BLaER1 (cell line): ENCODE data around the gene HDAC4.

ENCODE experiments used
- H3K27ac ChIP-seq: shearing (Covaris generic); formaldehyde crosslinking; 2 replicates; pipeline ENCODE4 v1.8.1; 2022
- H3K27me3 ChIP-seq: shearing (Covaris generic); formaldehyde crosslinking; 2 replicates; pipeline ENCODE4 v1.8.1; 2022
- H3K36me3 ChIP-seq: shearing (Covaris generic); formaldehyde crosslinking; 2 replicates; pipeline ENCODE4 v1.8.1; 2022
- H3K4me1 ChIP-seq: shearing (Covaris generic); formaldehyde crosslinking; 2 replicates; pipeline ENCODE4 v1.8.1; 2022
- H3K4me2 ChIP-seq: shearing (Covaris generic); formaldehyde crosslinking; 2 replicates; pipeline ENCODE4 v1.8.1; 2022
- H3K4me3 ChIP-seq: shearing (Covaris generic); formaldehyde crosslinking; 2 replicates; pipeline ENCODE4 v1.8.1; 2022
- H3K9ac ChIP-seq: shearing (Covaris generic); formaldehyde crosslinking; 2 replicates; pipeline ENCODE4 v1.8.1; 2022
- H3K9me3 ChIP-seq: shearing (Covaris generic); formaldehyde crosslinking; 2 replicates; pipeline ENCODE4 v1.8.1; 2022
- H4K20me1 ChIP-seq: shearing (Covaris generic); formaldehyde crosslinking; 2 replicates; pipeline ENCODE4 v1.8.1; 2022
- Cebpa-rat ChIP-seq: shearing (Covaris generic); IDR thresholded peaks from 2 replicates; pipeline ENCODE4 v1.8.1; 2022

HDAC4 gene

GRCh38 chr2:239064891-239065290, 335.9 kb downstream of the HDAC4 start:
- Histone ChIP-seq H3K36me3 (peaks cover 42% of the 10 kb centered on the region), H3K27ac (no peak overlapping the region), H3K4me1 (peaks cover 68% of the 10 kb centered on the region), H3K4me3 (no peak overlapping the region), H3K4me2 (peak overlapping the region; percentile 72; the same call in 1 of the 2 replicates), H3K27me3 (no peaks in the 10 kb centered on the region), H3K9ac (no peak overlapping the region), H4K20me1 (peaks cover 34% of the 10 kb centered on the region), H3K9me3 (no peaks in the 10 kb centered on the region)
- no peak for TF ChIP-seq Cebpa-rat

GRCh38 chr2:239064253-239064652, 336.6 kb downstream of the HDAC4 start:
- Histone ChIP-seq H3K4me3 (no peak overlapping the region), H3K4me2 (no peak overlapping the region), H4K20me1 (peaks cover 34% of the 10 kb centered on the region), H3K27me3 (no peaks in the 10 kb centered on the region), H3K9ac (no peak overlapping the region), H3K9me3 (no peaks in the 10 kb centered on the region), H3K36me3 (peaks cover 42% of the 10 kb centered on the region), H3K4me1 (peaks cover 74% of the 10 kb centered on the region), H3K27ac (no peak overlapping the region)
- TF ChIP-seq Cebpa-rat: no peak

- Histone ChIP-seq H3K9me3 (peaks cover 7% of the 10 kb centered on the region), H3K4me1 (peaks cover 79% of the 10 kb centered on the region), H3K4me2 (peak overlapping the region; percentile 45), H3K27ac (no peak overlapping the region), H3K27me3 (no peaks in the 10 kb centered on the region), H3K9ac (no peak overlapping the region), H4K20me1 (peaks cover 24% of the 10 kb centered on the region), H3K4me3 (no peak overlapping the region), H3K36me3 (peaks cover 43% of the 10 kb centered on the region)
- no peak for TF ChIP-seq Cebpa-rat
Measured at GRCh38 chr2:239062743-239063142, 338.1 kb downstream of the HDAC4 start.

- Histone ChIP-seq H3K27ac (no peak overlapping the region), H3K9ac (no peak overlapping the region), H3K4me1 (peaks cover 74% of the 10 kb centered on the region), H3K4me3 (no peak overlapping the region), H4K20me1 (peaks cover 16% of the 10 kb centered on the region; the same call in 1 of the 2 replicates), H3K4me2 (peak overlapping the region; percentile 45), H3K36me3 (peaks cover 49% of the 10 kb centered on the region), H3K9me3 (peaks cover 12% of the 10 kb centered on the region), H3K27me3 (no peaks in the 10 kb centered on the region)
- no peak for TF ChIP-seq Cebpa-rat
Measured at GRCh38 chr2:239061824-239062570, 338.8 kb downstream of the HDAC4 start.

GRCh38 chr2:239061121-239061666, 339.6 kb downstream of the HDAC4 start:
- no peak overlapping the region for H3K4me3 ChIP-seq
- H3K27ac ChIP-seq: no peak overlapping the region
- no peak overlapping the region for H3K4me2 ChIP-seq
- no peaks in the 10 kb centered on the region for H3K27me3 ChIP-seq
- H3K36me3 ChIP-seq: peaks cover 57% of the 10 kb centered on the region
- H3K9ac ChIP-seq: no peak overlapping the region
- TF ChIP-seq Cebpa-rat: no peak
- peaks cover 12% of the 10 kb centered on the region; the same call in 1 of the 2 replicates for H4K20me1 ChIP-seq
- peaks cover 66% of the 10 kb centered on the region for H3K4me1 ChIP-seq
- H3K9me3 ChIP-seq: peaks cover 12% of the 10 kb centered on the region

GRCh38 chr2:239060676-239061075, 340.1 kb downstream of the HDAC4 start:
- no peak for TF ChIP-seq Cebpa-rat
- Histone ChIP-seq H3K4me2 (no peak overlapping the region), H3K9ac (no peak overlapping the region), H3K27me3 (no peaks in the 10 kb centered on the region), H3K4me3 (no peak overlapping the region), H3K27ac (no peak overlapping the region), H3K36me3 (peaks cover 62% of the 10 kb centered on the region), H4K20me1 (peaks cover 12% of the 10 kb centered on the region; the same call in 1 of the 2 replicates), H3K4me1 (peaks cover 61% of the 10 kb centered on the region), H3K9me3 (peaks cover 12% of the 10 kb centered on the region)

GRCh38 chr2:239059854-239060253, 341.0 kb downstream of the HDAC4 start:
- H3K27ac ChIP-seq: peak overlapping the region; percentile 27; the same call in 1 of the 2 replicates
- H3K36me3 ChIP-seq: peaks cover 65% of the 10 kb centered on the region
- no peak overlapping the region for H3K4me3 ChIP-seq
- H4K20me1 ChIP-seq: 0 out of 2 replicates have a peak, but pooled peaks cover 12% of the 10 kb centered on the region
- no peak overlapping the region for H3K9ac ChIP-seq
- no peaks in the 10 kb centered on the region for H3K27me3 ChIP-seq
- H3K4me1 ChIP-seq: peaks cover 54% of the 10 kb centered on the region
- TF ChIP-seq Cebpa-rat: no peak
- peak overlapping the region; percentile 64 for H3K4me2 ChIP-seq
- H3K9me3 ChIP-seq: peaks cover 12% of the 10 kb centered on the region

- Histone ChIP-seq H3K36me3 (peaks cover 65% of the 10 kb centered on the region), H3K4me3 (no peak overlapping the region), H3K9me3 (peaks cover 12% of the 10 kb centered on the region), H3K4me2 (peak overlapping the region; percentile 64), H4K20me1 (0 out of 2 replicates have a peak, but pooled peaks cover 12% of the 10 kb centered on the region), H3K27ac (0 out of 2 replicates have a peak overlapping the region, but pooled peaks have one; percentile 27), H3K4me1 (peaks cover 52% of the 10 kb centered on the region), H3K9ac (no peak overlapping the region), H3K27me3 (no peaks in the 10 kb centered on the region)
- no peak for TF ChIP-seq Cebpa-rat
Measured at GRCh38 chr2:239058766-239059165, 342.1 kb downstream of the HDAC4 start.

GRCh38 chr2:239057533-239057932, 343.3 kb downstream of the HDAC4 start:
- Histone ChIP-seq H3K27ac (no peak overlapping the region), H3K27me3 (no peaks in the 10 kb centered on the region), H3K4me2 (no peak overlapping the region; the same call in 1 of the 2 replicates), H4K20me1 (0 out of 2 replicates have a peak, but pooled peaks cover 8% of the 10 kb centered on the region), H3K9me3 (peaks cover 12% of the 10 kb centered on the region), H3K36me3 (peaks cover 73% of the 10 kb centered on the region), H3K4me3 (no peak overlapping the region), H3K4me1 (peaks cover 43% of the 10 kb centered on the region), H3K9ac (no peak overlapping the region)
- TF ChIP-seq Cebpa-rat: no peak

- H3K27ac ChIP-seq: no peak overlapping the region
- H3K9ac ChIP-seq: no peak overlapping the region
- peaks cover 77% of the 10 kb centered on the region for H3K36me3 ChIP-seq
- TF ChIP-seq Cebpa-rat: no peak
- H3K4me3 ChIP-seq: no peak overlapping the region
- H3K4me2 ChIP-seq: no peak overlapping the region
- H3K27me3 ChIP-seq: no peaks in the 10 kb centered on the region
- H4K20me1 ChIP-seq: no peaks in the 10 kb centered on the region
- H3K9me3 ChIP-seq: peaks cover 12% of the 10 kb centered on the region
- H3K4me1 ChIP-seq: peaks cover 34% of the 10 kb centered on the region
Measured at GRCh38 chr2:239056611-239057010, 344.2 kb downstream of the HDAC4 start.
